IMR-90 (cell line): Measurements from ENCODE around the gene AOPEP. TPM values are rescaled to one million over a fixed set of nuclear protein-coding genes. Genes with fewer than 3 reads are reported as not detected.

Experiments used
- ATAC-seq: fragments of 200-7000 bp; cut with Tn5 transposase; 2 replicates; pipeline ENCODE4 v1.9.1; 2020; ENCODE audit warnings: low read depth, mild to moderate bottlenecking, moderate library complexity
- BruUV-seq: library from RNA; stranded (reverse); fragments of 400-500 nt; replicated peaks from 2 replicates; lab custom pipeline; 2021; lab: Mats Ljungman, UMichigan
- CTCF ChIA-PET: fragments of 300-600 bp; formaldehyde crosslinking; extraction: SDS; loops from one replicate; lab custom pipeline; 2021; ENCODE audit warnings: antibody characterized with exemption; lab: Yijun Ruan, JAX
- POLR2A ChIA-PET: fragments of 300-600 bp; sonication (Branson Sonifier 250); formaldehyde crosslinking; loops from one replicate; lab custom pipeline; 2022; ENCODE audit warnings: antibody characterized with exemption; ENCODE audit not compliant: unreplicated experiment; lab: Charles Lee
- DNase-seq: peaks from one replicate; pipeline ENCODE4 v3.0.0; 2013
- H2AFZ ChIP-seq: replicated peaks from 2 replicates; pipeline ENCODE3; 2013; ENCODE audit warnings: low read length, mild to moderate bottlenecking; ENCODE audit not compliant: poor library complexity
- H2AK5ac ChIP-seq: 2 replicates; pipeline ENCODE4 v1.6.1; 2013; ENCODE audit warnings: low read depth, low read length, inconsistent platforms
- H2AK9ac ChIP-seq: replicated peaks from 2 replicates; pipeline ENCODE3; 2013; ENCODE audit warnings: mild to moderate bottlenecking, low read depth, low read length, moderate library complexity; ENCODE audit not compliant: poor library complexity
- H2BK120ac ChIP-seq: 2 replicates; pipeline ENCODE4 v1.6.1; 2013; ENCODE audit warnings: low read depth, low read length, inconsistent platforms
- H2BK15ac ChIP-seq: 3 replicates; pipeline ENCODE4 v1.6.1; 2013; ENCODE audit warnings: low read depth, low read length, inconsistent platforms
- H2BK20ac ChIP-seq: 2 replicates; pipeline ENCODE4 v1.6.1; 2013; ENCODE audit warnings: low read depth, mild to moderate bottlenecking, inconsistent platforms, low read length, moderate library complexity
- H2BK5ac ChIP-seq: 2 replicates; pipeline ENCODE4 v1.6.1; 2013; ENCODE audit warnings: mild to moderate bottlenecking, low read depth, low read length, inconsistent platforms; ENCODE audit not compliant: poor library complexity, severe bottlenecking
- H3K14ac ChIP-seq: replicated peaks from 2 replicates; pipeline ENCODE4 v1.6.1; 2013; ENCODE audit warnings: low read depth, low read length, inconsistent platforms
- H3K18ac ChIP-seq: 2 replicates; pipeline ENCODE4 v1.6.1; 2013; ENCODE audit warnings: low read depth, low read length, control low read depth
- H3K23ac ChIP-seq: 2 replicates; pipeline ENCODE4 v1.6.1; 2013; ENCODE audit warnings: low read depth, low read length, inconsistent platforms
- H3K27ac ChIP-seq: 2 replicates; pipeline ENCODE4 v1.5.1; 2013; ENCODE audit warnings: mild to moderate bottlenecking, control low read depth, low read length; ENCODE audit not compliant: insufficient read depth
- H3K27me3 ChIP-seq: 2 replicates; pipeline ENCODE4 v1.6.1; 2013; ENCODE audit warnings: low read length; ENCODE audit not compliant: control insufficient read depth, insufficient read depth
- H3K36me3 ChIP-seq: 2 replicates; pipeline ENCODE4 v1.6.1; 2013; ENCODE audit warnings: low read length, mixed read lengths; ENCODE audit not compliant: control insufficient read depth, insufficient read depth
- H3K4ac ChIP-seq: 2 replicates; pipeline ENCODE4 v1.6.1; 2013; ENCODE audit warnings: low read depth, low read length, inconsistent platforms
- H3K4me1 ChIP-seq: 2 replicates; pipeline ENCODE4 v1.6.1; 2013; ENCODE audit warnings: low read length, mixed read lengths; ENCODE audit not compliant: control insufficient read depth, insufficient read depth
- H3K4me2 ChIP-seq: 2 replicates; pipeline ENCODE4 v1.6.1; 2013; ENCODE audit warnings: low read depth, mild to moderate bottlenecking, control low read depth, low read length, moderate library complexity
- H3K4me3 ChIP-seq: 2 replicates; pipeline ENCODE4 v1.5.1; 2013; ENCODE audit warnings: low read depth, mild to moderate bottlenecking, control low read depth, low read length, moderate library complexity; ENCODE audit not compliant: insufficient read depth
- H3K56ac ChIP-seq: 2 replicates; pipeline ENCODE4 v1.6.1; 2013; ENCODE audit warnings: low read length, inconsistent platforms; ENCODE audit not compliant: insufficient read depth; ENCODE audit errors: extremely low read depth
- H3K79me1 ChIP-seq, 2 experiments: 2 replicates each; pipeline ENCODE4 v1.6.1; 2013; ENCODE audit warnings: low read length in 2 of 2, inconsistent platforms in 1 of 2, low read depth in 1 of 2
- H3K9ac ChIP-seq: 2 replicates; pipeline ENCODE4 v1.6.1; 2013; ENCODE audit warnings: low read depth, low read length, control low read depth
- H3K9me1 ChIP-seq: 2 replicates; pipeline ENCODE4 v1.6.1; 2013; ENCODE audit warnings: low read length, inconsistent platforms; ENCODE audit not compliant: insufficient read depth
- H3K9me3 ChIP-seq: 2 replicates; pipeline ENCODE4 v1.6.1; 2013; ENCODE audit warnings: low read length; ENCODE audit not compliant: control insufficient read depth, insufficient read depth
- H4K20me1 ChIP-seq: 2 replicates; pipeline ENCODE4 v1.6.1; 2013; ENCODE audit warnings: low read length, inconsistent platforms; ENCODE audit not compliant: insufficient read depth
- H4K5ac ChIP-seq: 2 replicates; pipeline ENCODE4 v1.6.1; 2013; ENCODE audit warnings: mild to moderate bottlenecking, low read depth, low read length, control low read depth
- H4K8ac ChIP-seq, 2 experiments: 2 replicates each; pipeline ENCODE4 v1.6.1; 2013; ENCODE audit warnings: low read depth in 2 of 2, low read length in 2 of 2, control low read depth in 1 of 2, inconsistent platforms in 1 of 2
- H4K91ac ChIP-seq: 2 replicates; pipeline ENCODE4 v1.6.1; 2013; ENCODE audit warnings: low read depth, low read length, inconsistent platforms; ENCODE audit not compliant: insufficient read depth
- BHLHE40 ChIP-seq: fragments of 150-350 bp; IDR thresholded peaks from 2 replicates; pipeline ENCODE4 v1.6.1; 2016; ENCODE audit warnings: mild to moderate bottlenecking, low read depth, low read length
- CEBPB ChIP-seq: IDR thresholded peaks from 2 replicates; pipeline ENCODE4 v1.6.1; 2012; ENCODE audit warnings: low read depth, low read length, improper control_type of control experiment
- CHD1 ChIP-seq: IDR thresholded peaks from 2 replicates; pipeline ENCODE4 v1.6.1; 2012; ENCODE audit warnings: low read depth, low read length, improper control_type of control experiment
- ELK1 ChIP-seq: fragments of 150-350 bp; IDR thresholded peaks from 2 replicates; pipeline ENCODE4 v1.6.1; 2016; ENCODE audit warnings: low read depth, mild to moderate bottlenecking, low read length, moderate library complexity, borderline replicate concordance
- FOS ChIP-seq: fragments of 150-350 bp; IDR thresholded peaks from 2 replicates; pipeline ENCODE4 v1.6.1; 2016; ENCODE audit warnings: low read depth, low read length
- MAFK ChIP-seq: IDR thresholded peaks from 2 replicates; pipeline ENCODE4 v1.6.1; 2012; ENCODE audit warnings: low read depth, low read length, improper control_type of control experiment
- MAZ ChIP-seq: IDR thresholded peaks from 2 replicates; pipeline ENCODE4 v1.6.1; 2012; ENCODE audit warnings: low read depth, mild to moderate bottlenecking, low read length, improper control_type of control experiment, moderate library complexity, borderline replicate concordance
- MXI1 ChIP-seq: IDR thresholded peaks from 2 replicates; pipeline ENCODE4 v1.6.1; 2012; ENCODE audit warnings: low read depth, mild to moderate bottlenecking, low read length, moderate library complexity, borderline replicate concordance
- NFE2L2 ChIP-seq: fragments of 150-350 bp; IDR thresholded peaks from 2 replicates; pipeline ENCODE4 v1.6.1; 2016; ENCODE audit warnings: low read depth, mild to moderate bottlenecking, low read length
- RAD21 ChIP-seq: IDR thresholded peaks from 2 replicates; pipeline ENCODE4 v1.6.1; 2012; ENCODE audit warnings: low read length, improper control_type of control experiment
- RCOR1 ChIP-seq: IDR thresholded peaks from 2 replicates; pipeline ENCODE4 v1.6.1; 2012; ENCODE audit warnings: mild to moderate bottlenecking, low read length, improper control_type of control experiment; ENCODE audit not compliant: insufficient replicate concordance
- RFX5 ChIP-seq: IDR thresholded peaks from 2 replicates; pipeline ENCODE4 v1.8.0; 2012; ENCODE audit warnings: low read depth, mild to moderate bottlenecking, low read length, moderate library complexity
- SMC3 ChIP-seq: fragments of 150-350 bp; IDR thresholded peaks from 2 replicates; pipeline ENCODE4 v1.6.1; 2016; ENCODE audit warnings: low read depth, mild to moderate bottlenecking, antibody characterized with exemption, low read length, moderate library complexity
- WGBS, 2 experiments: methylation state at CpG; one replicate each; pipeline versions ENCODE4 v1.1.5 to v1.1.7; 2013; ENCODE audit warnings: missing lambda C conversion rate in 2 of 2; ENCODE audit not compliant: insufficient read length in 1 of 2; ENCODE audit errors: extremely low coverage in 2 of 2; 5-methylcytosine and 5-hydroxymethylcytosine counted together
- dilution Hi-C: fragments of 300-500 bp; cut with HindIII; formaldehyde crosslinking; loops from one replicate; pipeline ENCODE4 v1.14.3; 2018; ENCODE audit warnings: low sequenced_read_pairs; ENCODE audit not compliant: unreplicated experiment
- in situ Hi-C: fragments of 300-500 bp; cut with MboI; formaldehyde crosslinking; loops from 3 replicates; pipeline ENCODE4 v1.14.3; 2019; ENCODE audit warnings: low sequenced_read_pairs, inconsistent platforms, mixed read lengths
- intact Hi-C: fragments of 100-400 bp; cut with micrococcal nuclease; formaldehyde crosslinking; loops from 2 replicates; pipeline ENCODE4 v1.10.0; 2022
- polyA plus RNA-seq, 3 experiments: library from polyadenylated mRNA; depleted of rRNA; stranded (reverse); fragments of >200 nt; gene quantifications; 2 replicates each; pipeline ENCODE4 v1.2.3, GENCODE V29; 2012; ENCODE audit warnings: low replicate concordance in 1 of 3
- total RNA-seq: library from RNA; depleted of rRNA; stranded (reverse); fragments of >200 nt; gene quantifications from 2 replicates; pipeline ENCODE4 v1.2.3, GENCODE V29; 2012
- TF ChIP-seq, protein P1 (sequence below): fragments of 150-350 bp; IDR thresholded peaks from 2 replicates; pipeline ENCODE4 v1.6.1; 2017; ENCODE audit warnings: mild to moderate bottlenecking, antibody characterized with exemption, low read length, low read depth

The AOPEP gene
- total and polyA plus RNA-seq, 2 of the 4 experiments (the other 2 are of a cell fraction), result 34.9 to 38.7 TPM

GRCh38 chr9:95021166-95021886, 294.8 kb downstream of the AOPEP start:
- Histone ChIP-seq H3K4me2 (no peak overlapping the region), H3K9me1 (peaks cover 39% of the 10 kb centered on the region), H3K18ac (no peak overlapping the region), H3K27ac (peak overlapping the region; percentile 1; the same call in 1 of the 2 replicates), H3K9me3 (no peaks in the 10 kb centered on the region), H2AK9ac (no peak overlapping the region), H2BK15ac (0 out of 3 replicates have a peak overlapping the region, but pooled peaks have one; percentile 13), H4K5ac (peak overlapping the region; percentile 12; the same call in 1 of the 2 replicates), H3K23ac (no peak overlapping the region), H2AK5ac (peak overlapping the region; percentile 52; the same call in 1 of the 2 replicates), H2AFZ (no peak overlapping the region), H3K9ac (no peak overlapping the region), H2BK120ac (no peak overlapping the region; the same call in 1 of the 2 replicates), H3K4me1 (peaks cover 39% of the 10 kb centered on the region), H4K8ac (0 out of 4 replicates have a peak overlapping the region, but pooled peaks of 1 of the 2 experiments have one; percentile 17), H3K4me3 (no peak overlapping the region), H3K14ac (no peak overlapping the region), H3K4ac (no peak overlapping the region), H4K20me1 (peaks cover 38% of the 10 kb centered on the region), H2BK20ac (0 out of 2 replicates have a peak overlapping the region, but pooled peaks have one; percentile 16), H4K91ac (no peak overlapping the region), H3K56ac (no peak overlapping the region; the same call in 1 of the 2 replicates), H3K79me1 (peaks cover 29 to 84% of the 10 kb centered on the region in 2 experiments), H3K27me3 (no peaks in the 10 kb centered on the region), H2BK5ac (peak overlapping the region; percentile 25), H3K36me3 (peaks cover 26% of the 10 kb centered on the region)
- ATAC-seq (no peak), DNase-seq (no peak)
- dilution Hi-C loops, result no loop called here
- WGBS, 2 experiments, result 96% methylated on average over 5 of the region's 7 CpGs; no CpG with 5 or more reads in 1 of the 2 experiments
- in situ Hi-C loops, result loop anchor here (10.0 kb wide), 1 partner anchor 237 kb away; no protein-coding TSS in a partner anchor
- CTCF ChIA-PET, result no interaction called here
- BruUV-seq, result no TSS peak
- POLR2A ChIA-PET, result interaction anchor here (0.6 to 0.7 kb wide), 2 partner anchors 10 to 249 kb away, joined by 3 to 6 read pairs; no protein-coding TSS in a partner anchor
- intact Hi-C loops, result no loop called here
- TF ChIP-seq MXI1 (no peak), SMC3 (no peak), MAZ (no peak), BHLHE40 (no peak), RAD21 (no peak), CHD1 (no peak), ELK1 (no peak), MAFK (no peak), RFX5 (no peak), FOS (no peak), RCOR1 (no peak), NFE2L2 (no peak), CEBPB (no peak)
- TF ChIP-seq, protein P1, sequence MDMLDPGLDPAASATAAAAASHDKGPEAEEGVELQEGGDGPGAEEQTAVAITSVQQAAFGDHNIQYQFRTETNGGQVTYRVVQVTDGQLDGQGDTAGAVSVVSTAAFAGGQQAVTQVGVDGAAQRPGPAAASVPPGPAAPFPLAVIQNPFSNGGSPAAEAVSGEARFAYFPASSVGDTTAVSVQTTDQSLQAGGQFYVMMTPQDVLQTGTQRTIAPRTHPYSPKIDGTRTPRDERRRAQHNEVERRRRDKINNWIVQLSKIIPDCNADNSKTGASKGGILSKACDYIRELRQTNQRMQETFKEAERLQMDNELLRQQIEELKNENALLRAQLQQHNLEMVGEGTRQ, result no peak
